Mesodermal cell (in vitro differentiated cells): ENCODE measurements around the gene BTNL3.
"Not testable (repeated sequence)": the region's sequence is repeated elsewhere in the genome, so short reads cannot be mapped to it uniquely, and the experiment has no call there.

Experiments used
- H3K27ac ChIP-seq: 2 replicates; pipeline ENCODE4 v1.7.0; 2013; ENCODE audit warnings: mild to moderate bottlenecking, low read depth, low read length, moderate library complexity; ENCODE audit not compliant: severe bottlenecking
- H3K36me3 ChIP-seq: 2 replicates; pipeline ENCODE4 v1.7.1; 2013; ENCODE audit warnings: mild to moderate bottlenecking, low read length, moderate library complexity; ENCODE audit not compliant: control insufficient read depth, insufficient read depth
- H3K4me1 ChIP-seq: one replicate; pipeline ENCODE4 v1.7.1; 2013; ENCODE audit warnings: mild to moderate bottlenecking, low read length; ENCODE audit not compliant: insufficient read depth, control insufficient read depth, poor library complexity, severe bottlenecking
- H3K4me3 ChIP-seq: 2 replicates; pipeline ENCODE4 v1.7.0; 2013; ENCODE audit warnings: low read length, control low read depth, mild to moderate bottlenecking; ENCODE audit not compliant: insufficient read depth, poor library complexity, severe bottlenecking; ENCODE audit errors: extremely low read depth
- H3K9me3 ChIP-seq: 2 replicates; pipeline ENCODE4 v1.7.1; 2013; ENCODE audit warnings: mild to moderate bottlenecking, low read length, moderate library complexity; ENCODE audit not compliant: control insufficient read depth
- WGBS, 2 experiments: methylation state at CpG; one replicate each; pipeline ENCODE4 v1.1.5; 2013; ENCODE audit warnings: missing lambda C conversion rate in 2 of 2; ENCODE audit not compliant: insufficient coverage in 2 of 2; 5-methylcytosine and 5-hydroxymethylcytosine counted together

Gene BTNL3

GRCh38 chr5:180982008-180982741, 6.5 kb upstream of the BTNL3 start:
- 83 to 88% methylated on average over 3 to 7 of the region's 23 CpGs for WGBS, 2 experiments
- Histone ChIP-seq H3K4me3 (no peak overlapping the region), H3K4me1 (no peaks in the 10 kb centered on the region), H3K27ac (no peak overlapping the region), H3K9me3 (no peaks in the 10 kb centered on the region), H3K36me3 (no peaks in the 10 kb centered on the region)

- no CpG with 5 or more reads among the region's 2 CpGs for WGBS, 2 experiments
- Histone ChIP-seq H3K4me1 (no peaks in the 10 kb centered on the region), H3K36me3 (no peaks in the 10 kb centered on the region), H3K4me3 (no peak overlapping the region), H3K27ac (no peak overlapping the region), H3K9me3 (no peaks in the 10 kb centered on the region)
Measured at GRCh38 chr5:180988016-180988415, 630 bp upstream of the BTNL3 start.

- no peak overlapping the region for H3K4me3 ChIP-seq
- 90 to 91% methylated on average over 6 to 8 of the region's 16 CpGs for WGBS, 2 experiments
- no peaks in the 10 kb centered on the region for H3K9me3 ChIP-seq
- H3K27ac ChIP-seq: no peak overlapping the region
- no peaks in the 10 kb centered on the region for H3K4me1 ChIP-seq
- no peaks in the 10 kb centered on the region for H3K36me3 ChIP-seq
Measured at GRCh38 chr5:180990086-180990881, 1.6 kb downstream of the BTNL3 start.

- Histone ChIP-seq H3K27ac (no peak overlapping the region), H3K4me3 (no peak overlapping the region), H3K36me3 (no peaks in the 10 kb centered on the region), H3K4me1 (no peaks in the 10 kb centered on the region), H3K9me3 (no peaks in the 10 kb centered on the region)
- 100% methylated on average over 2 of the region's 5 CpGs; no CpG with 5 or more reads in 1 of the 2 experiments for WGBS, 2 experiments
Measured at GRCh38 chr5:180990882-180991242, 2.2 kb downstream of the BTNL3 start.

- Histone ChIP-seq H3K9me3 (no peaks in the 10 kb centered on the region), H3K27ac (no peak overlapping the region), H3K36me3 (no peaks in the 10 kb centered on the region), H3K4me3 (no peak overlapping the region), H3K4me1 (no peaks in the 10 kb centered on the region)
Measured at GRCh38 chr5:181001947-181002346, 13.3 kb downstream of the BTNL3 start.

GRCh38 chr5:181005791-181006190, 17.1 kb downstream of the BTNL3 start:
- H3K27ac ChIP-seq: no peak overlapping the region
- peaks cover 5% of the 10 kb centered on the region for H3K9me3 ChIP-seq
- no peak overlapping the region for H3K4me3 ChIP-seq
- H3K36me3 ChIP-seq: no peaks in the 10 kb centered on the region
- 78 to 100% methylated on average over 1 to 6 of the region's 9 CpGs for WGBS, 2 experiments
- no peaks in the 10 kb centered on the region for H3K4me1 ChIP-seq

GRCh38 chr5:181008136-181008535, 19.5 kb downstream of the BTNL3 start:
- H3K9me3 ChIP-seq: peaks cover 5% of the 10 kb centered on the region
- H3K27ac ChIP-seq: no peak overlapping the region
- H3K4me3 ChIP-seq: no peak overlapping the region
- 70 to 79% methylated on average over 5 to 6 of the region's 6 CpGs for WGBS, 2 experiments
- no peaks in the 10 kb centered on the region for H3K36me3 ChIP-seq
- H3K4me1 ChIP-seq: no peaks in the 10 kb centered on the region

GRCh38 chr5:181010018-181010417, 21.4 kb downstream of the BTNL3 start:
- not testable (repeated sequence) for H3K36me3 ChIP-seq, H3K4me3 ChIP-seq, H3K4me1 ChIP-seq, H3K27ac ChIP-seq, H3K9me3 ChIP-seq
- 79 to 80% methylated on average over 2 of the region's 4 CpGs for WGBS, 2 experiments

- not testable (repeated sequence) for H3K27ac ChIP-seq, H3K4me3 ChIP-seq, H3K9me3 ChIP-seq, H3K36me3 ChIP-seq, H3K4me1 ChIP-seq
Measured at GRCh38 chr5:181014654-181015053, 26.0 kb downstream of the BTNL3 start.

- H3K4me1 ChIP-seq, H3K27ac ChIP-seq, H3K4me3 ChIP-seq, H3K36me3 ChIP-seq: not testable (repeated sequence)
- H3K9me3 ChIP-seq: peaks cover 13% of the 10 kb centered on the region
- WGBS, 2 experiments: 100% methylated on average over 1 of the region's 3 CpGs; no CpG with 5 or more reads in 1 of the 2 experiments
Measured at GRCh38 chr5:181017448-181017847, 28.8 kb downstream of the BTNL3 start.

GRCh38 chr5:181020688-181021087, 32.0 kb downstream of the BTNL3 start:
- Histone ChIP-seq H3K36me3 (no peaks in the 10 kb centered on the region), H3K9me3 (peaks cover 24% of the 10 kb centered on the region), H3K4me3 (no peak overlapping the region), H3K4me1 (no peaks in the 10 kb centered on the region), H3K27ac (no peak overlapping the region)
- WGBS, 2 experiments: 72 to 82% methylated on average over 3 of the region's 3 CpGs
